Measurements from ENCODE around the gene RAB8B. TPM values are rescaled to one million over a fixed set of nuclear protein-coding genes. Genes with fewer than 3 reads are reported as not detected.
"Not testable (repeated sequence)": the region's sequence is repeated elsewhere in the genome, so short reads cannot be mapped to it uniquely, and the experiment has no call there.

Gene RAB8B
- total and polyA plus RNA-seq, 7 donors = 6.5 to 30.4 (median 21.7) TPM

GRCh38 chr15:63232943-63233342 is 43.5 kb downstream of the RAB8B start:
- 94 to 95% methylated on average over 5 of the region's 5 CpGs for WGBS, 2 donors
- Histone ChIP-seq H3K36me3 (no peaks in the 10 kb centered on the region), H3K4me1 (peaks cover 0 to 29% (median 17%) of the 10 kb centered on the region in 4 donors), H3K27me3 (no peaks in the 10 kb centered on the region), H3K9me3 (no peaks in the 10 kb centered on the region), H3K27ac (peak overlapping the region in 2 of 4 donors; percentile 62 to 64), H3K4me3 (no peak overlapping the region)
- no peak for TF ChIP-seq EP300 (IDR thresholded peaks at IDR 0.05)
- TF ChIP-seq POLR2A (IDR thresholded peaks at IDR 0.05) = no peak
- no peak for TF ChIP-seq POLR2AphosphoS5 (IDR thresholded peaks at IDR 0.05)
- TF ChIP-seq CTCF (IDR thresholded peaks at IDR 0.05) = no peak
- peak; percentile 68 for DNase-seq
- intact Hi-C loops (cut with DNase I) = no loop called here

- no peak for TF ChIP-seq POLR2A (IDR thresholded peaks at IDR 0.05)
- TF ChIP-seq EP300 (IDR thresholded peaks at IDR 0.05) = no peak
- TF ChIP-seq POLR2AphosphoS5 (IDR thresholded peaks at IDR 0.05) = no peak
- no peak for TF ChIP-seq CTCF (IDR thresholded peaks at IDR 0.05)
- Histone ChIP-seq H3K27ac (peak overlapping the region; percentile 45 to 64 (median 57)), H3K9me3 (no peaks in the 10 kb centered on the region), H3K4me1 (peaks cover 0 to 31% (median 17%) of the 10 kb centered on the region in 4 donors), H3K36me3 (no peaks in the 10 kb centered on the region), H3K4me3 (no peak overlapping the region), H3K27me3 (no peaks in the 10 kb centered on the region)
- intact Hi-C loops (cut with DNase I) = no loop called here
- DNase-seq = no peak
- 37 to 55% methylated on average over 5 of the region's 5 CpGs for WGBS, 2 donors
These were observed 44.4 kb downstream of the RAB8B start for GRCh38 chr15:63233667-63234423.

GRCh38 chr15:63234451-63234870 is 45.1 kb downstream of the RAB8B start:
- TF ChIP-seq POLR2AphosphoS5 (IDR thresholded peaks at IDR 0.05) (no peak), POLR2A (IDR thresholded peaks at IDR 0.05) (no peak), EP300 (IDR thresholded peaks at IDR 0.05) (no peak), CTCF (IDR thresholded peaks at IDR 0.05) (no peak)
- H3K9me3 ChIP-seq = no peaks in the 10 kb centered on the region
- no peak overlapping the region for H3K4me3 ChIP-seq
- no peaks in the 10 kb centered on the region for H3K36me3 ChIP-seq
- peak; percentile 81 for DNase-seq
- peaks cover 0 to 33% (median 17%) of the 10 kb centered on the region in 4 donors for H3K4me1 ChIP-seq
- no peaks in the 10 kb centered on the region for H3K27me3 ChIP-seq
- H3K27ac ChIP-seq = peak overlapping the region; percentile 45 to 64 (median 57)
- WGBS, 2 donors = 22 to 41% methylated on average over 5 of the region's 5 CpGs
- intact Hi-C loops (cut with DNase I) = no loop called here

GRCh38 chr15:63236272-63236671 is 46.9 kb downstream of the RAB8B start:
- Histone ChIP-seq H3K9me3 (no peaks in the 10 kb centered on the region), H3K4me3 (no peak overlapping the region), H3K27ac (no peak overlapping the region), H3K4me1 (peaks cover 0 to 33% (median 17%) of the 10 kb centered on the region in 4 donors), H3K27me3 (no peaks in the 10 kb centered on the region), H3K36me3 (no peaks in the 10 kb centered on the region)
- TF ChIP-seq EP300 (IDR thresholded peaks at IDR 0.05) (no peak), POLR2AphosphoS5 (IDR thresholded peaks at IDR 0.05) (peak in 1 of 4 donors; percentile 35), POLR2A (IDR thresholded peaks at IDR 0.05) (no peak), CTCF (IDR thresholded peaks at IDR 0.05) (no peak)
- intact Hi-C loops (cut with DNase I) = no loop called here
- DNase-seq = no peak

GRCh38 chr15:63237086-63237485 is 47.7 kb downstream of the RAB8B start:
- H3K4me3 ChIP-seq; DNase-seq; H3K27me3 ChIP-seq; H3K36me3 ChIP-seq; intact Hi-C loops (cut with DNase I); H3K9me3 ChIP-seq; H3K27ac ChIP-seq: not testable (repeated sequence)
- H3K4me1 ChIP-seq = peaks cover 0 to 33% (median 17%) of the 10 kb centered on the region in 4 donors
- WGBS, 2 donors = 74 to 77% methylated on average over 1 of the region's 1 CpG
